Effector memory CD8-positive, alpha-beta T cell (primary cell): ENCODE results near the gene C10orf71.

ENCODE experiments used
- ATAC-seq: fragments of 150-1000 bp; cut with Tn5 transposase; replicated peaks from 2 replicates; pipeline ENCODE4 v1.10.0; 2021; ENCODE audit warnings: mild to moderate bottlenecking, moderate library complexity
- DNase-seq, 3 experiments: peaks; one replicate each; pipeline ENCODE4 v3.0.0; 2021
- H3K27ac Mint-ChIP-seq, 2 donors: one replicate each; pipeline ENCODE4 v1.8.0; 2022; ENCODE audit warnings: mild to moderate bottlenecking in 2 of 2, mixed read lengths in 2 of 2, moderate library complexity in 2 of 2
- H3K27me3 Mint-ChIP-seq, 2 donors: one replicate each; pipeline ENCODE4 v1.8.0; 2022; ENCODE audit warnings: mixed read lengths in 2 of 2
- H3K36me3 Mint-ChIP-seq: one replicate; pipeline ENCODE4 v1.8.0; 2022; ENCODE audit warnings: mild to moderate bottlenecking, moderate library complexity, mixed read lengths; ENCODE audit not compliant: insufficient read depth
- H3K4me1 Mint-ChIP-seq, 2 donors: one replicate each; pipeline ENCODE4 v1.8.0; 2022; ENCODE audit warnings: low read depth in 2 of 2, mixed read lengths in 2 of 2
- H3K4me3 Mint-ChIP-seq, 2 donors: one replicate each; pipeline ENCODE4 v1.8.0; 2022; ENCODE audit warnings: mild to moderate bottlenecking in 2 of 2, mixed read lengths in 2 of 2, moderate library complexity in 2 of 2
- H3K9me3 Mint-ChIP-seq, 2 donors: one replicate each; pipeline ENCODE4 v1.8.0; 2022; ENCODE audit warnings: mixed read lengths in 2 of 2

C10orf71 gene

DNA sequence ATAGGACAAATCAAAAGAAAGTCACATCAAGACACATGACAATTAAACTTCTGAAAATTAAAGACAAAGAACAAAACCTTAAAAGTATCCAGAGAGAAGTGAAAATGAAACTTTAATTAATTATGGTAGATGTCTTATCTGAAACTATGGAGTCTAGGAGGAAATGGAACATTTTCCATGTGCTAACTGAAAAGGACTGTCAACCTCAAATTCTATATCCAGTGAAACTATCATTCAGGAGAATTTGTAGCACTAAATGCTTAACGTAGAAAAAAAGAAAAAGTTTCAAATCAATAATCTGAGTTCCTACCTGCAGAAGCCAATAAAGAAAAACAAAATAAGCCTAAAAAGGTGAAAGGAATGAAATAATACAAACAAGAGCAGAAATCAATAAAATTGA is 33.1 kb upstream of the C10orf71 start:
- Mint-ChIP-seq H3K4me3 (no peak overlapping the region), H3K4me1 (peaks cover 12 to 14% of the 10 kb centered on the region in 2 donors)

DNA sequence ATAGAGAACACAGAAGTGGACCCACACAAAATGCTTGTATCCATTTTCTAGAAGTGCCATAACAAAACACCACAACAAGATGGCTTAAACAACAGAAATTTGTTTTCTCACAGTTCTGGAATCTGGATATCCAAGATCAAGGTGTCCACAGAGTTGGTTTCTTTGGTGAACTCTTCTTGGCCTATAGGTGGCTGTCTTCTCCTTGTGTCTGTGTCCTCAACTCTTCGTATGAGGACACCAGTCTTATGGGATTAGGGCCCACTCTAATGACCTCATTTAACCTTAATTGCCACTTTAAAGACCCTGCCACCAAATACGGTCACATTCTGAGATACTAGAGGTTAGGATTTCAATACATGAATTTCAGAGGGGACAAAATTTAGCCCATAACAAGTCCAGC is 30.8 kb upstream of the C10orf71 start:
- peaks cover 22 to 27% of the 10 kb centered on the region in 2 donors for H3K4me1 Mint-ChIP-seq
- peaks cover 0 to 6% of the 10 kb centered on the region in 2 donors for H3K9me3 Mint-ChIP-seq
- H3K27me3 Mint-ChIP-seq: no peaks in the 10 kb centered on the region
- no peak overlapping the region for H3K27ac Mint-ChIP-seq
- H3K36me3 Mint-ChIP-seq: no peaks in the 10 kb centered on the region
- H3K4me3 Mint-ChIP-seq: no peak overlapping the region
- ATAC-seq (no peak), DNase-seq (no peak)

More for the DNA sequence above, 33.1 kb upstream of the C10orf71 start:
- DNase-seq (no peak), ATAC-seq (no peak)
- no peak overlapping the region for H3K27ac Mint-ChIP-seq
- H3K9me3 Mint-ChIP-seq: peaks cover 0 to 6% of the 10 kb centered on the region in 2 donors
- H3K36me3 Mint-ChIP-seq: no peaks in the 10 kb centered on the region
- H3K27me3 Mint-ChIP-seq: no peaks in the 10 kb centered on the region

DNA sequence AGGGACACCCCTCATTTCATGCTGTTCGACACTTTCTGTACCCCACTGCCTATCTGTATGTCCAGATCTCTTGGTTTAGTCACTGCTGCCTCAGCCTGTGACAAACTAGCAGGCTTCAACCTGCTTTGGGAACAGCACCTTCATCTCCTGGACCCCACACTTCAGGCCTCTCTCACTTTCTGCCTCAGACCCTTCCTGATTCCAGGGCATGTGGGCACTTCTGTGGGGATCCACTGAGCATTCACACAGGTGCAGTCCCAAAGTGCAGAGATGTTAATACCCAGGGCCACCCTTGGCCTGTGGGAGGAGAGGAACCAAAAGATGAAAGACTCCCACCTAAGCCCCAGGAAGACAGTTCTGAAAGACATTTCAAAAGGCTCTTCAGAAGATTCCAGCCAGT is 29.4 kb upstream of the C10orf71 start:
- H3K27ac Mint-ChIP-seq: no peak overlapping the region
- H3K4me3 Mint-ChIP-seq: no peak overlapping the region
- DNase-seq (no peak), ATAC-seq (no peak)
- peaks cover 16 to 19% of the 10 kb centered on the region in 2 donors for H3K4me1 Mint-ChIP-seq
- peaks cover 0 to 6% of the 10 kb centered on the region in 2 donors for H3K9me3 Mint-ChIP-seq
- no peaks in the 10 kb centered on the region for H3K27me3 Mint-ChIP-seq
- H3K36me3 Mint-ChIP-seq: no peaks in the 10 kb centered on the region

DNA sequence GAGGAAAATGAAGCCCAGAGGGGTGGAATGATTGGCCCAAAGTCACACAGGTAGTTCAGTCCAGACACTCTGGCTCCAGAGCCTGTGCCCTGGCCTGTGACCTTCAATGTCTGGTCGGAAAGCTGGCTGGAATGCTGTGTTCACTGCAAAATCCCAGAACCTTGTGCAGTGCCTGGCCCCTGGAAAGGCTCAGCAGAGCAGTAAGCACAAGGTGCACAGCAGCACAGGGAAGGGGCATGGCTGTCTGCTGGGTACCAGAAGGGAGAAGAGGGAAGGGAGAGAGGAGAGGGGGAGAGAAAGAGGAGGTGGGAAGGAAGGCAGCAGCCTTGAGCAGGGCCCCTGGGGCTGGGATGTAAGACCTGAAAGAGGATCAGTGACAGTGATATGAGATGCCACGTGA is 28.4 kb upstream of the C10orf71 start:
- no peaks in the 10 kb centered on the region for H3K27me3 Mint-ChIP-seq
- no peaks in the 10 kb centered on the region for H3K36me3 Mint-ChIP-seq
- peaks cover 0 to 6% of the 10 kb centered on the region in 2 donors for H3K9me3 Mint-ChIP-seq
- ATAC-seq (no peak), DNase-seq (no peak)
- no peak overlapping the region for H3K27ac Mint-ChIP-seq
- no peak overlapping the region for H3K4me3 Mint-ChIP-seq
- H3K4me1 Mint-ChIP-seq: peaks cover 16 to 19% of the 10 kb centered on the region in 2 donors

DNA sequence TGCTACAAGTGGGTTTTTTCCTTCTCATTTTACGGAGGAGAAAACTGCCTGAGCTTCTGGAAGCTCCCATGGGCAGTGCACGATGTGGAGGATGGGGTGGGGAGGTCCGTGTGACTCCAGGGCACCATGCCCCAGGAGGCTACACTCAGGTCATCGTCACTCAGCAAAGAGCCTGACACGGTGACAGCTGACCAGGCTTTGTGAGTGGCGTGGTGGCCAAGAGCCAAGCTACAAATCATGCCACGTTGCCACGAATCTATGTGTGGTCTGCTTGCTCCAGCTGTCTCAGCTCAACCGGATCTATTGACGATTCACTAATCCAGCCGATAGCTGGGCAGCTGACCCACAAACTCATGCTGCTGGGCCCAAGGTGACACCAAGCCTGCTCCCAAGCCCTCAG is 27.6 kb upstream of the C10orf71 start:
- H3K4me3 Mint-ChIP-seq: no peak overlapping the region
- no peaks in the 10 kb centered on the region for H3K27me3 Mint-ChIP-seq
- peaks cover 0 to 6% of the 10 kb centered on the region in 2 donors for H3K9me3 Mint-ChIP-seq
- peaks cover 16 to 19% of the 10 kb centered on the region in 2 donors for H3K4me1 Mint-ChIP-seq
- H3K36me3 Mint-ChIP-seq: no peaks in the 10 kb centered on the region
- H3K27ac Mint-ChIP-seq: peak overlapping the region in 1 of 2 donors; percentile 94
- DNase-seq (no peak), ATAC-seq (no peak)

DNA sequence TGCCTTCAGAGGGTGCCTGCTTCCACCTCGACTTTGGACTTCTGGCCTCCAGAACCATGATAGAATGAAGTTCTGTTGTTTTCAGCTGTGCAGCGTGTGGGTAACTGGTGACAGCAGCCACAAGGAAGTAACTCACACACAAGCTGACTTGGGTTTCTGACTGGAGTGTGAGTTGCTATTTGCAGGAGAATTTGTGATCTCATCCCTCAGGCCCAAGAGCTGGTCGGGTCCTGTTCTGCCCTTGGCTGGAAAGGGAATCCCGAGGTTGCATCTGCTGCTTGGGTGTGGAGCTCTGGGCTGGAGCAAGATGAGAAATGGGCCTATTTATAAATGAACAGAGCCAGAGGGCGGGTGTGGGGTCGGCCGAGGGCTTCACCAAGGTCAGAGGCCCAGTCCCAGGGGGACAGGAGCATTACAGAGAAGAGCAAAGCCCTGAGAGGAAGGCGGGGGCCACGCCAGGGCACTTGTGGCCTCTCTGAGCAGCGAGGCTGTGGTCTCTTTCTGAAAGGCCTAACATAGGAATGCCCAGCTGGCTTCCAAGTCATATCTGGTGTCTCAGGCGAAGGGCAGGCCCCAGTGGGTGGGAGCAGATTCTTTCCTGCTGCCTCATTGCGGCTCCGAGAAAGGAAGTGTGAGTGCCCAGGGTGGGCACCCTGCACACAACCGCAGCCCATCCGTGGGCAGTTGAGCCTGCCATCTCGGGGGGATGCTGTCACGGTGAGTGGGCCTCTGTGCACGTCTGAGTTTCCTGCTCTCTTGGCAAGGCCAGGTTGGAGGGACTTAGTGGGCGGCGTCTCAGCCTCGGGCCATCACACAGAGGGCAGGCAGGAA is 26.5 kb upstream of the C10orf71 start:
- no peaks in the 10 kb centered on the region for H3K36me3 Mint-ChIP-seq
- H3K27ac Mint-ChIP-seq: peak overlapping the region; percentile 92 to 94
- peak; percentile 41 for ATAC-seq
- peaks cover 0 to 3% of the 10 kb centered on the region in 2 donors for H3K9me3 Mint-ChIP-seq
- peaks cover 19% of the 10 kb centered on the region in 2 donors for H3K4me1 Mint-ChIP-seq
- no peaks in the 10 kb centered on the region for H3K27me3 Mint-ChIP-seq
- no peak for DNase-seq
- peak overlapping the region in 1 of 2 donors; percentile 72 for H3K4me3 Mint-ChIP-seq

DNA sequence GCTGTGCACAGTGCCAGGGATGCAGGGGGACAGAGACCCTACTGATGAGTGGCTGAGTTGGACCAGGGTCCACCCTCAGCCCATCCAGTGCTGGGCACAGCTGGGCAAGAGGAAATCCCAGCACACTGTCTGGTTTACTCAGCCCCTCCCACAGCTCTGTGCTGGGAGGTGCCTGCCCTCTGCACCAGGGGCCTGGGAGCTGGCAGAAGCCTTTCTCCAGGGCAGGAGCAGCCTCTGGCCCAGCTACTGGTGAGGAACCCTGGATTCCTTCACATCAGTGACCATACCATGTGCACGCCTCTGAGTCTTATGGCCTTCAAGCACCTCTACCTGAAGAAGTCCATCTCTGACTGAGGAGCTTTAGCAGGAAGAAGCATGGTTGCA is 25.9 kb upstream of the C10orf71 start:
- Mint-ChIP-seq H3K9me3 (no peaks in the 10 kb centered on the region), H3K4me1 (peaks cover 19% of the 10 kb centered on the region in 2 donors), H3K27ac (peak overlapping the region; percentile 92 to 94), H3K4me3 (peak overlapping the region in 1 of 2 donors; percentile 72), H3K36me3 (no peaks in the 10 kb centered on the region), H3K27me3 (no peaks in the 10 kb centered on the region)
- ATAC-seq: peak; percentile 51
- DNase-seq: no peak

DNA sequence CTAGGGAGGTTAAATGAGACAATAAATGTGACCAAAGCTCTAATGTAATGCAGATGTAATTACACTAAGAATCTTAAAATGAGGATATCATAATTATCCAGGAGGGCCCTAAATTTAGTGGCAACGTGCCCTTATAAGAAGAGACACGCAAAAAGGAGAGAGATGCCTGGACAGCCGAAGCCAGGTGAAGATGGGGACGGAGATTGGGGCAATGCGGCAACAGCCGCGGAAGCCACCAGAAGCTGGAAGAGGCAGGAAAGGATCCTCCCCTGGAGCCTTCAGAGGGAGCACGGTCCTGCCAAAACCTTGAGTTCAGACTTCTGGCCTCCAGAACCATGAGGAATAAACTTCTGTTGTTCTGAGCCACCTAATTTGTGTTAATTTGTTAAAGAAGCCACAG is 25.3 kb upstream of the C10orf71 start:
- Mint-ChIP-seq H3K27ac (peak overlapping the region in 1 of 2 donors; percentile 11), H3K4me1 (peaks cover 19% of the 10 kb centered on the region in 2 donors), H3K4me3 (no peak overlapping the region), H3K36me3 (no peaks in the 10 kb centered on the region), H3K27me3 (no peaks in the 10 kb centered on the region), H3K9me3 (no peaks in the 10 kb centered on the region)
- DNase-seq: no peak
- ATAC-seq: no peak

DNA sequence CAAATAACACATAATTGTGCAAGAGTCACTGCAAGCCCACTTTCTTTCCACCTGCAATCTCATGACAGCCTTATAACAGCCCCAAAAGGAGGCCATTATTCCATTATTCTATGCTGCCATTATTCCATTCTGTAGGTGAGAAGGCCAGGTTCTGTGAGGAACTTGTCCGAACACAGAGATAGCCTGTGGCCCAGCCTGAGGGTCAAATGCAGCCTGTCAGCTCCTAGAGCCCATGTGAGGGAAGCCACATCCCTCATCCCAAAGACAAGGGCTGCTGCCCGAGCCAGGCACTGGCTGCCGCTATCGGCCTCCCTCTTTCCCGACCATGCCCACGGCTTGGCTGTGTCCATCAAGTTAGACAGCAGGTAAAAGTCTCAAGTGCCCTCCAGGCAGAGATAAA is 24.1 kb upstream of the C10orf71 start:
- DNase-seq (no peak), ATAC-seq (no peak)
- no peaks in the 10 kb centered on the region for H3K9me3 Mint-ChIP-seq
- no peaks in the 10 kb centered on the region for H3K27me3 Mint-ChIP-seq
- no peaks in the 10 kb centered on the region for H3K36me3 Mint-ChIP-seq
- no peak overlapping the region for H3K27ac Mint-ChIP-seq
- peaks cover 20 to 24% of the 10 kb centered on the region in 2 donors for H3K4me1 Mint-ChIP-seq
- H3K4me3 Mint-ChIP-seq: no peak overlapping the region

DNA sequence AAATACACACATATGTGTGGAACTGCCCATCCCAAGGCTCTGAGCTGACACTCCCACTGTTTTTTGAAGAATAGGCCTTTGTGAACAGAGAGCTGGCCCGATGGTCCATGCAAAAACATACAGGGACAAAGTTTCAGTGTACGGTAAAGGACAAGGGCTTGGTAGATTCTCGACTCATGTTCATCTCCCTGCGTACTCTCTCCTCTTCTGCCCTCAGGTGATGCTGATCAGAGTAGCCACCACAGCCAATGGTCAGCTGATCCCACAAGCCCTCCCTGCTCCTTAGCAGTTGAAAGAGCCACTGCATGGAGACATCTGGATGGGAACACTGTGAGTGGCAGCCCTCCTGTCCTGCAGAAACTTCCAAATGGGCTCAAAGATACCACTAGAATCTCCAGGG is 23.1 kb upstream of the C10orf71 start:
- no peaks in the 10 kb centered on the region for H3K36me3 Mint-ChIP-seq

DNA sequence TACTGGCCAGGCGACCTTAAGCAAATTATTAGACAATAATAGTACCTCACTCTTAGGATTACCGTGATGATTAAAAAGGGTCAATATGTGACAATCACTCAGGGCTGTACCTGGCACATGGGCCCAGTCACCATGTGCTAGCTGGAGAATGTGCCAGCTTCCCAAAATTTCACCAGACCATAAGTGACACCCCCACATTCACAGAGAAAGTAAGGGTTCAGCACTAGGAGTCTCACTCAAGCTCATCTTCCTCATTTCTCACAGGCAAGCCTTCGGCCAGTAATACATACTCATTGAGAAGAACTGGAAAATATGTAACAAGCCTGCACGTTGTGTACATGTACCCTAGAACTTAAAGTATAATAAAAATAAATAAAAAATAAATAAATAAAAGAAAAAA is 22.4 kb upstream of the C10orf71 start:
- Mint-ChIP-seq H3K27me3 (no peaks in the 10 kb centered on the region), H3K4me3 (no peak overlapping the region), H3K36me3 (no peaks in the 10 kb centered on the region), H3K9me3 (no peaks in the 10 kb centered on the region), H3K27ac (no peak overlapping the region), H3K4me1 (peaks cover 18 to 24% of the 10 kb centered on the region in 2 donors)
- DNase-seq (no peak), ATAC-seq (no peak)

More for the DNA sequence above, 23.1 kb upstream of the C10orf71 start:
- H3K27me3 Mint-ChIP-seq: no peaks in the 10 kb centered on the region
- ATAC-seq: no peak
- H3K4me3 Mint-ChIP-seq: no peak overlapping the region
- DNase-seq: no peak
- H3K9me3 Mint-ChIP-seq: no peaks in the 10 kb centered on the region
- peaks cover 19 to 25% of the 10 kb centered on the region in 2 donors for H3K4me1 Mint-ChIP-seq
- H3K27ac Mint-ChIP-seq: no peak overlapping the region

DNA sequence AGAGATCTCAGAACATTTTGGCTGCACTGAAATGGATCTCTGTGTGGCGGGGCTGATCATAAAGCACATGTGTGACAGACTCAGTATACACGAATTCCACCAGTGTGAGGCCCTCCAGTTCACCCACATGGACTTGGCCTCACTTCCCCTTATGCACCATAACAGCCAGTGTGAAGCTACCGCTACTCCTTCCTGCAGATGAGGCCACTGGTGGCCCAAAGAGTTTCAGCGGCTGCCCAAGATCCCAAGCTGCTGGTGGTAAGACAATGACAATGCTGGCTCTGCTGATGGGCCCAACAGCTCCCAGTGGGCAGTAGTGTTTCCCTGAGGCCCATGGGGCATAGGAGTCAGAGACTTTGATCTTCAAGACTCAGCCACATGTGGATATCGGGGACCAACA is 21.0 kb upstream of the C10orf71 start:
- Mint-ChIP-seq H3K4me1 (peaks cover 6 to 13% of the 10 kb centered on the region in 2 donors), H3K36me3 (no peaks in the 10 kb centered on the region), H3K4me3 (no peak overlapping the region), H3K27ac (no peak overlapping the region), H3K9me3 (no peaks in the 10 kb centered on the region), H3K27me3 (no peaks in the 10 kb centered on the region)
- no peak for ATAC-seq
- no peak for DNase-seq

DNA sequence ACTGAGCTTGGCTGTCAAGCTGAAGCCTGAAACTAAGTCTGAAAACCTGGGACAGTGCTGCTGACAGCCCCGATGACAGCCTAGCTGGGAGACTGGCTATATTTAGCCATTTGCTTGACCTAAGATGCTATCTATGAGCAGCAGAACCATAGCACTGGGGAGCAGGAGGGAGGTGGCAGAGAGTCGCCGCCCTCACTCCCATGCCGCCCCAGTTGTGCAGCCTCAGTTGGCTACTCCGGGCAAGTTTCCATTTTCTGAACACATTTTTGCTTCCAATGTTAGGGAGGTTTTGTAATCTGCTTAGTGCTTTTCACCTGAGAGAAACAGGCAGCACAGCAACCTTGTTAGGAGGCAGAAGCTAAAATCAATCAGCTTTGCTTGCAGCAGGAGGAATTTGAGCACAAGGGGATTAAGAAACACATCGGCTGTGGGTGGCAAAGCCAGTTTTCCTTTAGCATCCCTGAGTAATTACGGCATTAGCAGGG is 20.4 kb upstream of the C10orf71 start:
- no peak overlapping the region for H3K27ac Mint-ChIP-seq
- H3K4me1 Mint-ChIP-seq: peaks cover 4 to 11% of the 10 kb centered on the region in 2 donors

More for the DNA sequence above, 20.4 kb upstream of the C10orf71 start:
- Mint-ChIP-seq H3K9me3 (no peaks in the 10 kb centered on the region), H3K4me3 (no peak overlapping the region), H3K36me3 (no peaks in the 10 kb centered on the region), H3K27me3 (no peaks in the 10 kb centered on the region)
- DNase-seq (no peak), ATAC-seq (no peak)
